Stomach (tissue), 4 donors: Measurements from ENCODE around the gene SPRING1.

Experiments
- EP300 ChIP-seq: sonication (generic); formaldehyde crosslinking; IDR thresholded peaks from one replicate; pipeline ENCODE4 v1.6.1; 2017; ENCODE audit warnings: antibody characterized with exemption
- POLR2A ChIP-seq, 4 donors: fragments of 450-650 bp; IDR thresholded peaks; one replicate each; pipeline ENCODE4 v1.6.1; 2016; ENCODE audit warnings: antibody characterized with exemption in 4 of 4, control low read depth in 2 of 4, mild to moderate bottlenecking in 1 of 4, moderate library complexity in 1 of 4
- POLR2AphosphoS5 ChIP-seq, 3 donors: sonication (generic); formaldehyde crosslinking; IDR thresholded peaks; one replicate each; pipeline ENCODE4 v1.6.1; 2016; ENCODE audit warnings: antibody characterized with exemption in 3 of 3
- TF ChIP-seq, protein P1 (sequence below), 7 experiments: fragments of 450-650 bp in 4 of 7; fragments of 200-600 bp in 3 of 7; sonication (generic) in 3 of 7; IDR thresholded peaks; one replicate each; pipeline ENCODE4 v1.5.1; 2016 to 2019; ENCODE audit warnings: antibody characterized with exemption in 7 of 7, control low read depth in 2 of 7, mild to moderate bottlenecking in 1 of 7

- TF ChIP-seq EP300 (no peak), POLR2A (IDR thresholded peaks at IDR 0.05) (no peak), POLR2AphosphoS5 (IDR thresholded peaks at IDR 0.05) (peak in 1 of 3 donors; percentile 53)
- TF ChIP-seq, protein P1, sequence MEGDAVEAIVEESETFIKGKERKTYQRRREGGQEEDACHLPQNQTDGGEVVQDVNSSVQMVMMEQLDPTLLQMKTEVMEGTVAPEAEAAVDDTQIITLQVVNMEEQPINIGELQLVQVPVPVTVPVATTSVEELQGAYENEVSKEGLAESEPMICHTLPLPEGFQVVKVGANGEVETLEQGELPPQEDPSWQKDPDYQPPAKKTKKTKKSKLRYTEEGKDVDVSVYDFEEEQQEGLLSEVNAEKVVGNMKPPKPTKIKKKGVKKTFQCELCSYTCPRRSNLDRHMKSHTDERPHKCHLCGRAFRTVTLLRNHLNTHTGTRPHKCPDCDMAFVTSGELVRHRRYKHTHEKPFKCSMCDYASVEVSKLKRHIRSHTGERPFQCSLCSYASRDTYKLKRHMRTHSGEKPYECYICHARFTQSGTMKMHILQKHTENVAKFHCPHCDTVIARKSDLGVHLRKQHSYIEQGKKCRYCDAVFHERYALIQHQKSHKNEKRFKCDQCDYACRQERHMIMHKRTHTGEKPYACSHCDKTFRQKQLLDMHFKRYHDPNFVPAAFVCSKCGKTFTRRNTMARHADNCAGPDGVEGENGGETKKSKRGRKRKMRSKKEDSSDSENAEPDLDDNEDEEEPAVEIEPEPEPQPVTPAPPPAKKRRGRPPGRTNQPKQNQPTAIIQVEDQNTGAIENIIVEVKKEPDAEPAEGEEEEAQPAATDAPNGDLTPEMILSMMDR (IDR thresholded peaks at IDR 0.05), result peak in 5 of 7 experiments; percentile 38 to 73 (median 69)
These were observed 28.8 kb downstream of the SPRING1 start for GRCh38 chr12:116708826-116709756.
